Activated gamma-delta T cell treated with anti-CD3 and anti-CD28 coated beads, Interleukin-2, amount 50 U/mL, for 16 hours (primary cell): Measurements from ENCODE around the gene NOX4.
"Not testable (repeated sequence)": the region's sequence is repeated elsewhere in the genome, so short reads cannot be mapped to it uniquely, and the experiment has no call there.

ENCODE experiments used
- DNase-seq: peaks from one replicate; pipeline ENCODE4 v3.0.0-alpha.2; 2020; ENCODE audit warnings: low read depth

The NOX4 gene

GRCh38 chr11:89295023-89295422 lies 196.2 kb downstream of the NOX4 start:
- DNase-seq, result not testable (repeated sequence)

- no peak for DNase-seq
These were observed 197.1 kb downstream of the NOX4 start for GRCh38 chr11:89293965-89294679.

GRCh38 chr11:89288004-89288403 lies 203.2 kb downstream of the NOX4 start:
- not testable (repeated sequence) for DNase-seq

GRCh38 chr11:89286601-89287000 lies 204.6 kb downstream of the NOX4 start:
- DNase-seq, result not testable (repeated sequence)

- DNase-seq, result not testable (repeated sequence)
These were observed 210.0 kb downstream of the NOX4 start for GRCh38 chr11:89281032-89281677.

- no peak for DNase-seq
These were observed 212.0 kb downstream of the NOX4 start for GRCh38 chr11:89279176-89279575.

- no peak for DNase-seq
These were observed 215.2 kb downstream of the NOX4 start for GRCh38 chr11:89275966-89276365.
